HG02885 (cell line): Measurements from ENCODE around the gene CCDC38.

Experiments
- ATAC-seq: cut with Tn5 transposase; IDR thresholded peaks from one replicate; pipeline ENCODE4 v1.9.1; 2021; ENCODE audit warnings: mild to moderate bottlenecking; ENCODE audit not compliant: unreplicated experiment, poor library complexity

CCDC38 gene

DNA sequence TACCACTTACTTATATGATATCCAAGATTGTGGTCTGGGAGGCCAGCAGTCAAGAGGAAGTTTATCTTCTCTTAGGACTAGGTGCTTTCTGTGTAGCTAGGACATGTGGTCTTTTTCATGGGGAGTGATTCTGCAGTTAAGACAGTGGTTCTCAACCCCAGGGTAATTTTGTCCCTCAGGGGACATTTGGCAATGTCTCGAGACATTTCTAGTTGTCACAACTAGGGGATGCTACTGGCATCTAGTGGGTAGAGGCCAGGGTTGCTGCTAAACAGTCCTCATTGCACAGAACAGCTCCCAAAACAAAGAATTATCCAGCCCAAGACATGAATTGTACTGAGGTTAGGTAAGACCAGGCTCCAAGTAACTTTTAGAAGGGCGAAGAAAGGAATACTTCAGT lies 20.7 kb upstream of the CCDC38 start:
- ATAC-seq: no peak

GRCh38 chr12:95962222-95962621 lies 19.8 kb upstream of the CCDC38 start:
- ATAC-seq: no peak

- ATAC-seq: no peak
Measured at GRCh38 chr12:95960241-95960640, 17.8 kb upstream of the CCDC38 start.

DNA sequence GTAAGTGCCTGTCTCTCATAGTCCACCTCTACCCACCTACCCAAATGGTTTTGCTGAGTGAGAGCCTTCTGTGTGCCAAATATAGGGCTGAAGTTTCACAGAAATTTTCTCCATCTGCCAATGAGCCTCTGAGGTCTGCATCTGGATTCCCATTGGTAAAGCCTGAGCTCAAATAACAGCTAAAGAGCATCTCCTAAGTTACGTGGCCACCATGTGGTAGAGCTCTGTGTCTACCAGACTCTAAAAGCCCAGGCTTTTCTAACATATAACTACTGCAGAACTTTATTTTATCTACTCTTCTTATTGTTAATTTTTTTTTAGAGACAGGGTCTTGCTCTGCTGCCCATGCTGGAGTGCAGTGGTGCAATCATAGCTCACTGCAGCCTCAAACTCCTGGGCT lies 16.7 kb upstream of the CCDC38 start:
- no peak for ATAC-seq

DNA sequence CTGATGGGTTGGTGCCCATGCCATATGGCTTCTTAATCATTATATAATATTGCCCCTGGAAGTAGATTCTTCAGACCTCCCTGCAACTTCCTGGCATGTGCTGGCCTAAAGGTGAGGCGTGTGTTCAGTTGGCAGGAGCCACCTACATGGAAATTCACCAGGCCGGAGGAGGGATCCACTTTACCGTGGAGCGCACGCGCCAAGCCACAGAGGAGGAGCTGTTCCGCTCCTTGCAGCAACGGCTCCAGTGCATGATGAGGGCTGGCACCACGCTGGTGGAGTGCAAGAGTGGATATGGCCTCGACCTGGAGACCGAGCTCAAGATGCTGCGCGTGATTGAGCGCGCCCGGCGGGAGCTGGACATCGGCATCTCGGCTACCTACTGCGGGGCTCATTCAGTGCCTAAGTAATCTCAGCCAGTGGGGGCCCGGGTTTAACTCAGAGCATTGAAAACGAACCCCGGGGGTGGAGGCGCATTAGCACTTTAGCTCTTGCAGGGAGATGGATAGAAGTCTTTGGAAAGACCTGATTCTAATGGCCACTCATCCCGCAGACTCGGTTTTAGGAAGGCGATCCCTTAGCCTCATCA lies 14.2 kb upstream of the CCDC38 start:
- no peak for ATAC-seq

DNA sequence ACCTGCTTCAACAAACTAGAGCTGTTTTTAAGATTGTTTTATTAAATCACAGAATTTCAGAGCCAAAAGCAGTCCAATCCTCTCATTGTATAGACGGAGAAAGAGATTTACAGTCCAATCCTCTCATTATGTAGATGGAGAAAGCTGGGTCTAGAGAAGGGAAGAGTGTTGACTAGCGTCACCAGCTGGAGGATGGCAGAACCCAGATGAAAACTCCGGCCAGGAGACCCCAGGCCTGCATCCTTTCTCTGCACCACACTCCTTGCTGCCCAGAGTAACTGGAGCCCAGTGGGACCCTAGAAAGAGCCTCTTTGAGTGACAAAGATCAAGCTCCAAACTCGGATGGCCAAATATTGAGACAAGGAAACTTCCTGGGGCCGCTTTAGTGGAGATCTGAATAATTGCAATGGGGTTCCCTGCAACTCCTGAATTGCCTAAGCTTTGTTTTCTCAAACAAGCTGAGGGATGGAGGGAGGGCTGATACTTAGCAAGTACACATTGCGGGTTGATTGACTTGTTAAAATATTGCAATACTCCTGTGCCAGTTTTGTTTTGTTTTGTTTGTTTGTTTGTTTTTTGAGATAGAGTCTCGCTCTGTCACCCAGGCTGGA lies 13.2 kb upstream of the CCDC38 start:
- no peak for ATAC-seq

DNA sequence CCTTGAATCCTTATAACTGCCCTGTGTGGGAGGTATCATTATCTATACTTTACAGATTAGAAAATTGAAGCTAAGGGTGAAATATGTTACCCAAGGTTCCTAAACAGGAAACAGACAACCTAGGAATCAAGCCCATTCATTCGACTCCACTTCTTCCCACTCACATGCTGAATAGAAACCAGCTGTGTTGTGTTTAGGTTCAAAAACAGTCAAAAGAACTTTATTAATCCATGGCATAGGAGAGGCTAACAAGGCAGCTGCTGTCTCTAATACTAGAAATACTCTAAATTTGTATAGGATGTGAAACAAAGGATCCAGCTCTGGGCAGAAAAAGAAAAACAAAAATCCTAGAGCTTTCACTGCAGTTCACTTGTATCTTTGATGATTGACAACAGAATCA lies 10.6 kb upstream of the CCDC38 start:
- no peak for ATAC-seq

DNA sequence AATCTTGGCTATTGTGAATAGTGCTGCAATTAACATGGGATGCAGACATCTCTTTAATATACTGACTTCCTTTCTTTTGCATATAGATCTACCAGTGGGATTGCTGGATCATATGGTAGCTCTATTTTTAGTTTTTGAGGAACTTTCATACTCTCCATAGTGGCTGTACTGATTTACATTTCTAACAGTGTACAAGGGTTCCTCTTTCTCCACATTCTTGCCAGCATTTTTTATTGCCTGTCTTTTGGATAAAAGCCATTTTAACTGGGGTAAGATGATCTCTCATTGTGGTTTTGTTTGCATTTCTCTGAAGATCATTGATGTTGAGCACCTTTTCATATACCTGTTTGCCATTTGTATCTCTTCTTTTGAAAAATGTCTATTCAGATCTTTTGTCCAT lies 9.1 kb upstream of the CCDC38 start:
- ATAC-seq: no peak

- no peak for ATAC-seq
Measured at GRCh38 chr12:95949477-95950206, 7.2 kb upstream of the CCDC38 start.

DNA sequence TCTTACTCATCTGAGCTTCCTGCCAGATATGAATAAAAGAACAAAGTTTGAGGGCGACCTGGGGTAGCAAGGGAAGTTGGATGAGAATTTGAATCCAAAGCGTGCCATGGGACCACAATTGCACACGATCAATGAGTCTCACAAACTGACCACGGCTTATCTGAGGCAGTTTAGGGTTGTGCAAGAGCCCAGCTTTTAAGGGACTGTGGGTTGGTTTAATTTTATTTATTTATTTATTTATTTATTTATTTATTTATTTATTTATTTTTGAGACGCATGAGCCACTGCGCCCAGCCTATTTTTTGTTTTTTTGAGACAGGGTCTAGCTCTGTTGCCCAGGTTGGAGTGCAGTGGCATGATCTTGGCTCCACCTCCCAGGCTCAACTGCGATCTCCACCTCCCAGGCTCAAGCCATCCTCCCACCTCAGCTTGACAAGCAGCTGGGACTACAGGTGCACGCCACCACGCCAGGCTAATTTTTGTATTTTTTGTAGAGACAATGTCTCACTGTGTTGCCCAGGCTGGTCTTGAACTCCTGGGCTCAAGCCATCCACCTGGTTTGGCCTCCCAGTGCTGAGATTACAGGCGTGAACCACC lies 1.8 kb upstream of the CCDC38 start:
- no peak for ATAC-seq

DNA sequence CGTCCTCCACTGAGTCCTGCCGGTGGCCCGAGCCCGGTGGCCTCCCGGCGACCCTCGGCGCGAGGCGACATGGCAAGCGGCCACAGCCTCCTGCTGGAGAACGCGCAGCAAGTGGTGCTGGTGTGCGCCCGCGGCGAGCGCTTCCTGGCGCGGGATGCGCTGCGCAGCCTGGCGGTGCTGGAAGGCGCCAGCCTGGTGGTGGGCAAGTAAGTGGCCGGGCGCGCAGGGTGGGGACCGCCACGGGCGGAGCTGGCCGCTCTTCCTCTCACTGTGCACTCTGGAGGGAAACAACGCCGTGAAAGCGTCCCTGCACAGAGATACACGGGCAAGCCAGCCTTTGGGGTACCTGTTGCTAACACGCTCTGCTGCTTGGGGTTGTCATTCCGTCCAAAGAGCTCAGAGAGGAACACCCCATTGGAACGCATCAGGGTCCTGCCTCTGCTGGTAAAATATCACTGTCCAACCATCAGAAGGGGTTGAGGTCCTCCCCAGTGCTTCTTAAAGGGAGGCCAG lies 972 bp upstream of the CCDC38 start, which contains the start of gene AMDHD1:
Gene AMDHD1, plus strand, starts transcription at position 2 of the 513 bp plus-strand sequence. Its CDS starts 68 bp downstream, at position 70.
- ATAC-seq: peak; percentile 65

- no peak for ATAC-seq
Measured at GRCh38 chr12:95942101-95942523, 302 bp downstream of the CCDC38 start.

- no peak for ATAC-seq
Measured at GRCh38 chr12:95940514-95940913, 1.9 kb downstream of the CCDC38 start.

- ATAC-seq: no peak
Measured at GRCh38 chr12:95922231-95922630, 20.2 kb downstream of the CCDC38 start.

DNA sequence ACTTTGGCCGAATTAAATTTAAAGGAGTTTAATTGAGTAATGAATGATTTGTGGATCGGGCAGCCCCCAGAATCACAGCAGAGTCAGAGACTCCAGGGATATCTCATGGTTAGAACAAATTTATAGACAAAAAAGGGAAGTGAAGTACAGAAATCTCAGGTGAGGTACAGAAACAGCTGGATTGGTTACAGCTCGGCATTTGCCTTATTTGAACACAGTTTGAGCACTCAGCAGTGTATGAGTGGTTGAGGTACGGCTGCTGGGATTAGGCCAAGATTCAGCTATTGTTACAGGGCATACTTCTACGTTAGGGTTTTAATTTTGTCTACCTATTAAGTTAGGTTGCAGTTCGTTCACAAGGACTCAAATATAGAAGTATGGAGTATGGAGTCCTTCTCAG lies 23.3 kb downstream of the CCDC38 start:
- ATAC-seq: no peak

DNA sequence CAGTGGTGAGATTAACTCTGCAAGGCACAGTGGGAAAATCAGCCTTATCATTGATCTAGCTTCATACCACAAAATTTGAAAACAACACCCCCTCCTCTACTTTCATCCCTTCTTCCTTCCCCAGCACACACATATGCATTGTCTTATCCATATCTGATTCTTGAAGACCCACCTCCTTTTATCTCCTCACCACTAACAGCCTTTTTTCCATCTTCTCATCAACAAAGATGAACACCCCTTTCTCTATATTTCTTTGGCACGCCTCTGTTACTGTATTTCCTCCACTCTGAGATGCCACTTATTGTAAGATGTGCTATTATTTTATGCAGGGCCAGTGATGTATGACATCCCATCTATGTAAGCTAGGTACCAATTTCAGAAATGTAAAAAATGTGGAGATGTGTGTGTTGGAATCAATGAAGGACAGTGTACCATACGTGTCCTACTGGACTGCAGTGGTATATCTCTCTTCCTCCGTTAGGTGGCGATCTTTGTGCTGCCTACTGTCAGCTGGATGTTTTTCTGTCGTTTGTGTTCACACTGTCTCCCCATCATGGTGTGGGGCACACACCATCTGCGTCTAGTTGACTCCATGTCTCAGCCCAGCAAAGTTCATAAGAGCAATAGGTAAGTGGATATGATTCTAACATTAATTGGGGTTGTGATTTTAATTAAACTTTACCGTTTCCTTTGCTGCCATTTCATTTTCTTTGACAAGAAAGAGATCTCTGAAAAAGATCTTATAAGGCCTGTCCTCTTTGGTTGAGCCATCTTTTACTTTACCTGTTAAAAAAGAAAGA lies 24.0 kb downstream of the CCDC38 start:
- ATAC-seq: peak; percentile 89

DNA sequence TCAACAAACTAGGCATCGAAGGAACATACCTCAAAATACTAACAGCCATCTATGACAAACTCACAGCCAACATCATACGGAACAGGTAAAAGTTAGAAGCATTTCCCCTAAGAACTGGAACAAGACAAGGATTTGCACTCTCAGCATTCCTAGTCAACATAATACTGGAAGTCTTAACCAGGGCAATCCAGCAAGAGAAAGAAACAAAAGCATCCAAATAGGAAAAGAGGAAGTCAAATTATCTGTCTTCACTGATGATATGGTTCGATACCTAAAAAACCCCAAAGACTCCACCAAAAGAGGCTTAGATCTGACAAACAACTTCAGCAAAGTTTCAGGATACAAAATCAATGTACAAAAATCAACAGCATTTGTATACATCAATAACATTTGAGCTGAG lies 32.5 kb downstream of the CCDC38 start:
- ATAC-seq: no peak

DNA sequence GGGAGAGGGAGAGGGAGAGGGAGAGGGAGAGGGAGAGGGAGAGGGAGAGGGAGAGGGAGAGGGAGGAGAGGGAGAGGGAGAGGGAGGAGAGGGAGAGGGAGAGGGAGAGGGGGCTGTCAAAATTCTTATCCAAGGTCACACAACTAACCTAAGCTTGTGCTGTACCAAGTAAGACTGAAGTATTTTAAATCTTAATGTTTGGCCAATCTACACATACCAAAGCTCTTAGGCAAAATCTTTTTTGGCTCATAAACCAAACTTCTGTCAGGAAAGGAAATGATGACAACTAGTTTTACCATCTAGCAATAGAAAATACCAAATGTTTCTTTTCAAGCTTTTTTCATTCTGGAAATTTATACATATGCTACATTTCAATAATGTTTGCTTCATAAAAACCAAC lies 33.8 kb downstream of the CCDC38 start:
- no peak for ATAC-seq

GRCh38 chr12:95898081-95898480 lies 44.3 kb downstream of the CCDC38 start:
- ATAC-seq: no peak

GRCh38 chr12:95896846-95897245 lies 45.6 kb downstream of the CCDC38 start:
- ATAC-seq: no peak
